CD1c-positive myeloid dendritic cell (primary cell): ENCODE results near the gene SPSB2.

Experiments used
- DNase-seq: peaks from one replicate; pipeline ENCODE4 v3.0.0-alpha.2; 2016; ENCODE audit errors: extremely low spot score

Gene SPSB2

DNA sequence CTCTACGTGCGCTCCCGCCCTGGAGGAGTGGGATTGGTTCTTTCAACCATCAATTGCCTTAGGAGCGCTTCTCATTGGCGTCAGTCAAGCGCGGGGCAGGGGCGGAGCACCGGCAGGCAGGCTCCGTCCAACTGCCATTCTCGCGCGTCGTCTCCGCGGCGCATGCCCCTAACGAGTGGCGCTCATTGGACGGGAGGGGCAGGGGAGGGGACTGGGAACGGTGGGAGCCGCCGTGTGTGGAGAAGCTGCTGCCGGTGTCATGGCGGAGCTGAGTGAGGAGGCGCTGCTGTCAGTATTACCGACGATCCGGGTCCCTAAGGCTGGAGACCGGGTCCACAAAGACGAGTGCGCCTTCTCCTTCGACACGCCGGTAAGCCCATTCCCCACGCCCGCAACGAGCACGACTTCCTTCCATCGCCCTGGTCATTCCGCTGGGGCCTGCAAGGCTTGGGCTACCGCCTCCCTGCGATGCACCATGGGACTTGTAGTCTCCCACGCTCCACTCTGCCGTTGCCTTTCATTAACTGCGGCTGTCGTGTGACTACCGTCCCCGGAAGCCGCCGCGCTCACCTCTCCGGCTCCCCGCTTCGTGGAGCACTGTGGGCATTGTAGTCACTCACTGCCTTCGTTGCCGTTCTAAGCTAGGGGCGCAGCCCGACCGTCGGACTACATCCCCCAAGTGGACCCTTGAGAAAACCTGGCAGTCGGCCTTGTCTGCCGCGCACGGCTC, 21.0 kb downstream of the SPSB2 start, which contains the start of gene USP5:
USP5 (plus strand) TSS at position 230 of the 730 bp plus-strand sequence; CDS start at position 260, 30 bp downstream.
- DNase-seq = peak; percentile 99

DNA sequence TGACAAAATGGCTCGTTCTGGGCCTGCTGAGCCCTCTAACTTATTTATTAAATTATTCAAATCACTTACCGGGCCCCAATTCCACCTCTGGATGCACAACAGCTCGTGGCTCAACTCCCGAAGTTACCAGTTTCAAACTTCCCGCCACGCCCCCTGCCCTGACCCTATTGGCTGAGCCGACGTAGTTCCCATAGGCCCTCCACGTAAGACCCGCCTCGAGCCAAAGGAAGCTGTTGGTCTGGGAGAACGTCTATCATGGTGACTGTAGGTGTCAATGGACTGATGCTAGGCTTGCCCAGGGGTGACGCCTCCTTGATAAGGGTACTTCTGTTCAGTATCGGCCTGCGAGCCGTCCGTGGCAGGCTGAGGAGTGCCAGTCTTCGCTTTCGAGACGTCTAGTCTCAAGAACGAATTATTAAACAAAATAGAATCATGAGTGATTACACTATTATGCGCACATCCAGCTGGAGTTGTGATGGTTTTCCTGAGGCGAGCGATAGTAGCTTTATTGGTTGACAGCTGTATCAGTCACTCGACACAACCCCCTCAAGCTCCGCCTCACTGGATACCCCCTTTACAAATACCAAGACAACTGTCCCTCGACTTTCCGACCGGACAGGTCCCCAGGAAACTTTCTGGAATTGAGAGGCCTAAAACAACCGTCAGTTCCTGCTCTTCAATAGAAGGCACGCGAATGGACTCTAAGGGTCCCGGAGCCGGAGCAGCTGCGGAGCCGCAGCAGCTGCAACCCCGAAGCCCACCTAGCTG, 21.8 kb downstream of the SPSB2 start, which contains the start of gene CDCA3:
CDCA3 (minus strand) TSS at position 134 of the 768 bp plus-strand sequence. CDS start 334 bp downstream, outside the sequence.
- DNase-seq = peak; percentile 97

DNA sequence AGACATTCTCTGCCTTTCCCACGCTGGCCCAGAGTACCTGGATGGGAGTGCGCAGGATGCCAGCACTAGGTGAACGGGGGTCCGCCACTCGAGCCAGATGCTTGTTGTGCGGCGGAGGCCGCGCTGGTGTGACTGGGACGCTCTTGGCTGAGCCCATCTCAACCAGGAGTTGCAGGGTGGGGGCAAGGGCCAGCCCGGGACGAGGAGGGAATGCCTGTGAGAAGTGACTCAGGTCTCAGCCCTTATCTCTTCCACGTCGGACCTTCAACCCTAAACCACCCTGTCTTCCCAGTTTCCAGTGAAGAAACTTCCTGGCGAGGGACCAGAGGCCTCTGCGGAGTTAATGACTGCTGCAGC, 22.3 kb downstream of the SPSB2 start:
- no peak for DNase-seq

DNA sequence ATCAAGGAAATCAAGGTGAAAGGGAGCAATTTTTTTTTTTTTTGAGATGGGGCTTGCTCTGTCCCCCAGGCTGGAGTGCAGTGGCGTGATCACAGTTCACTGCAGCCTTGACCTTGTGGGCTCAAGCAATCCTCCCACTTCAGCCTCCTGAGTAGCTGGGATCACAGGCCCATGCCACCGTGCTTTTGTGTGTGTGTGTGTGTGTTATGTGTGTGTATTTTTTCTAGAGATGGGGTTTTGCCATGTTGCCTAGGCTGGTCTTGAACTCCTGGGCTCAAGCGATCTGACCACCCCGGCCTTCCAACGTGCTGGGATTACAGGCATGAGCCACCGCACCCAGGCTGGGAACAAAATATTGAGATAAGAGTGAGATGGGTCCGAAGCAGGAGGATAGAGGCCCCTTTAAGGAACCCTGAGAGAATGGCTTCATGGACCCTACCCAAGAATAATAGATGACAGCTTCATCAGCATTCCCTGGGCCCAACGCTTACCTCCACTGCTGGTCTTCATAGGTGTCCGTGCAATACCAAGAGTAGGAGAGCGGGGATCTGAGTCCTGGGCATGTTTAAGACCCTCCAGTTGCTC, 23.0 kb downstream of the SPSB2 start:
- no peak for DNase-seq

DNA sequence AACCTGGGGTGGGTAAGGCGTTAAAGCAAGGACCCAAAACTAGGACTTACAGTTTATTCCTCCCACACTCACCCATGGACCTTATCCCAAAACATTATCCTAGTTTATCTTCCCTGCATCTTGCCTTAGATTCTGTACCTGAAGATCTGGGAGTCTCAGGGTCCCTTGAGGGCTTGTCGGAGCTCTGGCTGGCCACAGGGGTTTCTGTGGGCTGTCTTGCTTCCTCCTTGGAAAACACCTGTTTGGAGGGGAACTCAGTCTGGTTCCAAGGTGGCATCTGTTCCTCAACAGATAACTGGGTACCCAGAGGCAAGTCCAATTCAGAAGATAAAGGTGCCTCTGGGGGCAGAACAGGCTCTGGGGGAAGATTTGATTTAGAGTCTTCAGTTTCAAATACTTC, 23.7 kb downstream of the SPSB2 start:
- no peak for DNase-seq

DNA sequence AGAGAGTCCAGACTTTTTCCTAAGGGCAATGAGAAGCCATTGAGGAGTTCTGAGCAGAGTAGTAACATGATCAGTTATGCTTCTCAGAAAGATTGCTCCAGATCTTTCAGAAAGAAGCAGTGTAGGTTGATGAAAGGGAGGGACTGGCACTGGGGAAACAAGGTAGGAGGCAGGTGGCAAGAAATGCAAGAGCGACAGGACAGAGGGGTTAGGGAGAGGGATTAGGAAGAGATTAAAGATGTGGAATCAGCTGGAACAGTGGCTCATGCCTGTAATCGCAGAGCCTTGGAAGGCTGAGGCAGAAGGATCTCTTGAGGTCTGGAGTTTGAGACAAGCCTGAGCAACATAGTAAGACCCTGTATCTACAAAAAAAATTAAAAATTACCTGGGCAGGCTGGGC, 25.4 kb downstream of the SPSB2 start:
- DNase-seq = no peak

DNA sequence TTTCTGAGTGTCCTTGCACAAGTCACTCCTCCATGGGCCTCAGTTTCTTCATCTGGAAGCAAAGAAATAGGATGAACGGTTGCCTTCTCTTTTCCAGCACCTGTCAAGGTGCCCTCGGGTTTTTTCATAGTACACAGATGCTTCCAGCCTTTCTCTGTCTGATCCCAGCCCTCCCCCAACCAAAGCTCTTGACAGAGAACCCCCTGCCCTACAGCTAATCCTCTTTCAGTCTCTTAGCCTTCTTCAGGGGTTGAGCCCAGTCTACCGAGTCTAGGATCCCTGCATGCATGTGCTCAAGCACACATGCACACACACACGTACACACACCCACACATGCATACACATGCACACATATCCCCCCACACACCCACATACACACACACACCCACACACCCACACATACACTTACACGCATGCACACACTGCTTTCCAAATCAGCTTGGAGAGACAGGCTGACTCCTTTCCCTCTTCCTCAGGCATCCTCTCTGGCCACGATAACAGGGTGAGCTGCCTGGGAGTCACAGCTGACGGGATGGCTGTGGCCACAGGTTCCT, 26.7 kb downstream of the SPSB2 start:
- no peak for DNase-seq

DNA sequence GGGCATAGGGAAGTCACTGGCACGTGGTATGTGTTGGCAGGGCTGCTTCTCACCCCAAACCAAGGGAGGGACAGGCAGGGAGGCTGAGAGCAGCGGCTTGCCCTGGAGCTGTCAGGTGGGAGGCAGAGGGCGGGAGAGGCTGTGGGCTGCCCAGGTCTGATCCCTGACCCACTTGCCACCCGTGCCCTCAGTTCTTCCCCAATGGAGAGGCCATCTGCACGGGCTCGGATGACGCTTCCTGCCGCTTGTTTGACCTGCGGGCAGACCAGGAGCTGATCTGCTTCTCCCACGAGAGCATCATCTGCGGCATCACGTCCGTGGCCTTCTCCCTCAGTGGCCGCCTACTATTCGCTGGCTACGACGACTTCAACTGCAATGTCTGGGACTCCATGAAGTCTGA, 27.7 kb downstream of the SPSB2 start:
- DNase-seq = no peak

DNA sequence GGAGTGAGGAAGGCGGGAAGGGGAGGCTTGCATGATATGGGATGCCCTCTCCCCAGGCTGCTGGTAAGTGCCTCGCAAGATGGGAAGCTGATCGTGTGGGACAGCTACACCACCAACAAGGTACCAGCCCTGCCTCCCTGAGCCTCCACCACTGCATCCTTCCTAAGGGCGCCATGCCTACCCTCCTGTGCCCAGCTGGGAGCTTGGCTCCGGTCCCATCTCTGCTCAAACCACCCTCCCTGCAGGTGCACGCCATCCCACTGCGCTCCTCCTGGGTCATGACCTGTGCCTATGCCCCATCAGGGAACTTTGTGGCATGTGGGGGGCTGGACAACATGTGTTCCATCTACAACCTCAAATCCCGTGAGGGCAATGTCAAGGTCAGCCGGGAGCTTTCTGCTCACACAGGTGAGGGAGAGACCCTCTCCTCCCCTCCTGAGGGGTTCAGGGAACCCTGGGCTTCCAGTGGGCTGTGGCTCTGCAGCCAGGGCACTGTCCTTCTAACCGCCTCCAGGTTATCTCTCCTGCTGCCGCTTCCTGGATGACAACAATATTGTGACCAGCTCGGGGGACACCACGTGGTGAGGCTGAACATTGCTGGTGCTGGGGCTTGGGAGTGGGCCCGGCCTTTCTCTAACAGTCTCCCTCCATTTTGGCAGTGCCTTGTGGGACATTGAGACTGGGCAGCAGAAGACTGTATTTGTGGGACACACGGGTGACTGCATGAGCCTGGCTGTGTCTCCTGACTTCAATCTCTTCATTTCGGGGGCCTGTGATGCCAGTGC, 29.8 kb downstream of the SPSB2 start:
- DNase-seq = no peak

DNA sequence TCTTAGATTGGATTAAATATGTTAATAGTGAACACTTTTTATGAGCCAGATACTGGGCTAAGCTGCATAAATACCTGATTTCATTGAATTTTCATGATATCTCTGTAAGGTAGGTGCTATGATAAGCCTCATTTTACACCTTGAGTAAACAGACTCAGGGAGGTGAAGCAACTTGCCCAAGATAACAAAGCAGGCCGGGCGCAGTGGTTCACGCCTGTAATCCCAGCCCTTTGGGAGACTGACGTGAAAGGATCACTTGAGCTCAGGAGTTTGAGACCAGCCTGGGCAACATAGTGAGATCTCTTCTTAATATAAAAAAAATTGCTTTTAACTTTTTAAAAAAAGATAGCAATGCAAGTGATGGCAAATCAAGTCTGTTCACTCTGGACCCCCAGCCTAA, 31.0 kb downstream of the SPSB2 start:
- no peak for DNase-seq

DNA sequence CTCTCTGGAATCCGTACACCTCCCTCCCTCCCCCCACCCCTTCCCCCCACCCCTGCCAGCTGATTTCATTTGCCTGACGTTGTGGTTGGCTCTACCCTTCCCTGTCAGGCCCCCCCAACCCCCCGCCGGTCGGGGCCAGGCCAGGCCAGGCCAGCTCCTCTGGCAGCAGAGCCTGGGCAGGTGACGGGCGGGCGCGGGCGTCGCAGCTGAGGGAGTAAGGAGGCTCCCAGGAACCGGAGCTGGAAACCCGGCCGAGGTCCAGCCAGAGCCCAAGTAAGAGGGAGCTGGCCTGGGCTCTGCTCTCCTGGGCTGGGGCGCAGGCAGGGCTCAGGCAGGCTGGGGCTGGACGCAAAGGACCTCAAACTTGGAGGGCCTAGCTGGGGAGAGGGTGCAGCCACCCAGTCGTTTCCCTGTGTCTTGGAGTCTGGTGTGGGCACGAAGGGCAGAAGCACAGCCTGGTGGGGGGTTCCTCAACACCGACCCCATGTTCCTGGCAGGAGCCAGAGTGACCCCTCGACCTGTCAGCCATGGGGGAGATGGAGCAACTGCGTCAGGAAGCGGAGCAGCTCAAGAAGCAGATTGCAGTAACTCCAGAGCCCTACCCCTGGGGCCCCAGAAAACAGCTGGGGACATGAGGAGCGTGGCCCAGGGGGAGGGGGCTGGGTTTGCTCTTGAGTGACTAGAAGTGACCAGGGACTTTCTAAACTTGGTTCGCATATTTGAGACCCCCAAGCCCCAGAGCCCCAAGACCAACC, 32.2 kb downstream of the SPSB2 start, which contains the start of gene GNB3:
GNB3 (plus strand) TSS at position 165 of the 755 bp plus-strand sequence; CDS start at position 528, 363 bp downstream.
- DNase-seq = no peak

DNA sequence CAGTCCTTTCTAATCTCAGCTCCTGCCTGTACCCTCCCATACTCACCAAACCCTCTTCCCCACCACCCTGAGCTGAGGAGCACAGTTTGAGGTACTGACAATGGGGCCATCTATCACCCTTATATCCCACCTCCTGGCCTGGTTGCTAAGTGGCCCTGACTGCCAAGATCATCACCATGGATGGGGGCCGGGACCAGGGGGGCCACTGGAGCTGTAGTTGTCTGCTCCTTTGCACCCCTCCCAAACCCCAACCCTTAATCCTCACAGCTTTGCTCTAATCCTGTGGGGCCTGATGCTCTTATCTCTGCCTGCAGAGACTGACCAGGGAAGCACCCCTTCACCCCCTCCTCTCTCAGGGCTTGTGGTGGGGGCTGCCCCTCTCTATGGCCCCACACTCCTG, 32.8 kb downstream of the SPSB2 start:
- DNase-seq = no peak

DNA sequence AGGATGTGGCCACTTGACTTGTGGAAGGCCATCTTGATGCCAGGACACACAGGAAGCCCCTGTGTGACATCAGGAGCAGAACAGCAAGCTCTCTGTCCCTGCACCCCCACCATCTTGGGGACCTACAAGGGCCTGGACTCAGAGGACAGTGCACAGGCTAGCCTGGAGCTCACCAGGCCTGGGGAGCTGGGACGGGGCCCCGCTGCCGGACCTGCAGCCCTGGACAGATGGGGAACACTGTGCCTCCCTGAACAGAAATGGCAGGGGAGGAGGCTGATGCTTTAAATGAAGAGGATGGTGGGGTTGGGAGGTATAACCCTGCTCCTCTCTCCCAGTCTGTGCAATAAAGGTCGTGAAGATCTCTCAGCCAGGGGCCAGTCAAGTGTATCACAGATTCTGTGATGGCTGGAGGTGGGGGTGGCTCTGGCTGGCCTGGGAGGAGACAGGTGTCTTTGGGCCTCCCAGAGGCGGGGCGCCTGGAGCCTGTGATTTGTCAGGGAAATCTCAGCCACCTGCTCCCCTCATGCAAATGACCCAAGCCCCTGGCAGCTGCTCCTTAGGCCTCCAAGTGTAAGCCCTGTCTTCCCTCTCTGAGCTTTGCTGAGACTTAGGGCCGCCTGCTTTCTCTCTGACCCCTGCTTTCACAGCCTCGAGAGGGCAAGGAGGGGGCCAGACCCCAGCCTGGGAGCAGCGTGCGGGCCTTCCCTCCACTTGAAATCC, 33.5 kb downstream of the SPSB2 start:
- DNase-seq = no peak

DNA sequence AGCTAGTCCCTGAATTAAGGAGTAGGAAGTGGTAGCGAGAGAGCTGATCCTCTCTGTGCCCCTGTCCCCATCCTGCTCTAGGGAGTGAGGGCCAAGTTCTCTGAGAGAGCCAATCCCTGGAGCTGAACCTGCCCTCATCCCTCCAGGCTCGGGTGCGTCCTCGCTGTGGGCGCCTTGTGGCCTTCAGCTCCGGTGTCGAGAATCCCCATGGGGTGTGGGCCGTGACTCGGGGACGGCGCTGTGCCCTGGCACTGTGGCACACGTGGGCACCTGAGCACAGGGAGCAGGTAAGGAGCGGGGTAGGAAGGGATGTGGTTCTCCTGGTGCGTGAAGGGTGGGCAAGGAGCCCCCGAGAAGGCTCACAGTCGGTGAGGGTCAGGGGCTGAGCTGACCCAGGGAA, 34.2 kb downstream of the SPSB2 start:
- no peak for DNase-seq

DNA sequence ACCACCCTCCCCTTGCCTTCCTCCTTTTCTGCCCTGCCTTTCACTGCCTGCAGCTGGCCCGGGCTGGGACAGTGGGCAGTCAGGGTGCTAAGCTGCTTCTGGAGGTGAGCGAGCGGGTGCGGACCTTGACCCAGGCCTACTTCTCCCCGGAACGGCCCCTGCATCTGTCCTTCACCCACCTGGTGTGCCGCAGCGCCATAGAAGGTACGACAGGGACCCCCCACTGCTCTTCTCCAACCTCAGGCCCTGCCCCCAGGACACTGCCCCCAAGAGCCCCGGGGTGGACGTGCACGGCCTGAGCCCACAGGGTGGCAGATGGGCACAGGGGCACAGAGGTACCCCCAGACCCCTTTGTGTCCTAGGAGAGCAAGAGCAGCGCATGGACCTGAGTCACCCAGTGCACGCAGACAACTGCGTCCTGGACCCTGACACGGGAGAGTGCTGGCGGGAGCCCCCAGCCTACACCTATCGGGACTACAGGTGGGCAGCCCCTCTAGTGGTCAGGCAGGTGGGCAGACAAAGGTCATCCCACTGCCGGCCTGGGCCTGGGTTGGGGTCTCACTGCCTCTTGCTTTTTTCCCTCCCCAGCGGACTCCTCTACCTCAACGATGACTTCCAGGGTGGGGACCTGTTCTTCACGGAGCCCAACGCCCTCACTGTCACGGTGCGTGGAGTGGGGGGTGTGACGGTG, 35.6 kb downstream of the SPSB2 start:
- DNase-seq = no peak

DNA sequence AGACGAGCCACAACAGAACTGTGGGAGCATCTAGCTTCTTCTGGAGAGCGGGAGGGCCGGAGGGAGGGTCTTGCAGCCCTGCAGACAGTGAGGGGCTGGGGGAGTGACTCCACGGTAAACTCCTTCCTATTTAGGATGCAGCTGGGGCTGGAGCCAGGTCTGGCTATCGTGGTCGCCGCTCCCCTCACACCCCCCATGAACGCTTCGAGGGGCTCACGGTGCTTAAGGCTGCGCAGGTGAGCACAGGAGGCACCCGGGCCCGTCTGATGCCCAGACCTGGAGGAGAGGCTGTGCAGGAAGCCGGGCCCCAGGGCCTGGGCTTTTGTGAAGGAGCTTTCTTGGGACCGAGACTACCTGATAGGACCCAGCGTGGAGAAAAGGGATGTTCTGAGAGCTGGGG, 36.3 kb downstream of the SPSB2 start:
- DNase-seq = no peak

DNA sequence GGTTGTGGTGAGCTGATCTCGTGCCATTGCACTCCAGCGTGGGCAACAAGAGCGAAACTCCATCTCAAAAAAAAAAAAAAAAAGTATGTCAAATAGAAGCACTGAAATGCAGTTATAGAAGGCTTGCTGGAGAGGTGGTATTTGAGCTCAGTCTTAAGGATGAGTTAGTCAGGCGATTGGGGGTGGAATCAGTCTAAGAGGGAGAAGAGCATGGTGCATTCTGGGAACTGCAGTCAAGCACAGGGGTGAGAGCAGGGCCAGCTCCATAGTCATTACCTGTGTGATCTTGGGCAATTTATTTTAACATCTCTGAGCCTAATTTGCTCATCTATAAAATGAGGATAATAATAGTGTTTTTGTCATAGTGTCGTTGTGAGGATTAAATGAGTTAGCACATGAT, 38.2 kb downstream of the SPSB2 start:
- no peak for DNase-seq

DNA sequence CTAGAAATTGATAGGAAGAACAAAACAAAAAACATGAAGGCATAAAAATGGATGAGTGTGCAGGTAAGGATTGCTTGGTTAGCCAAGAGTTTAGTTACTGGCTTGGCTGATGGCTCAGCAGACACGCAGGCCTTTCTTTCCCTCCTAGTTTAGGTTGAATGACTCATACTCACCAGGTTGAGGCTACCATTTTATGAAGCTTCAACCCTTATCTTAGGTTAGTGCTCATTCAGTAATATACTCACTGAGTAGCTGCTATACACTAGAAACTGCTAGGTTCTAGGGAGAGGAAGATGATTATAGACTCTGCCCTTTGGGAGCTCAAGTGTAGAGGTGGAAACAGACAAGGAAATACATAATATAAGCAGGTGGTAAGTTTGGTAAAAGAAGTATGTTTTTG, 38.8 kb downstream of the SPSB2 start:
- no peak for DNase-seq

DNA sequence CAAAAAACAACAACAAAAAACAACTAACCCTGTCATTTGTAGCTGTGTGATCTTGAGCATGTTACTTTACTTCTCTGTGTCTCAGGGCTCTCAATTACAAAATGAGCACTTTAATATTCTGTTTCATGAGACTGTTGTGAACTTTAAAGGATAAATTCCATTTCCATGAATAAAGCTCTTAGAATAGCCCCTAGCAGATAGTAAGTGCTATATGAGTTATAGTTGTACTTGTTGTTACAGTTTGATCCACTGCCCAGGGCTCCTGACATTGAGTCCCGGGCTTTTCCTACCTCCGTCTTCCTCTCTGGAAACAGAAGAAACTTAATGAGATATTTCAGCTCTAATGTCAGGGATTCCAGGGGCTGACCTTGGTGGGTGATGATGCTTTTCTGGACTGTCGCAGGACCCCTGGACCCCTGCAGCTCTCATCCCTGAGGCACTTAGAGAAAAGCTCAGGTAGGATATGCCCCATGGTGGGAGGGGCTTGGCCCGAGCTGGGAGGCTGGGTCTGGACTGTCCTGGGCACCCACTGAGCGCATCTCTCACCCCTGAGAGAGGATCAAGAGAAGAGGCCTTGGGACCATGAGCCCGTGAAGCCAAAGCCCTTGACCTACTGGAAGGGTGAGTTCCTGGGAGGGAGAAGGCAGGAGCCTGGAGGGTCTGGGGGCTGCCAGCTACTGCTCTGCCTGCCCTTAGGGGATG, 39.8 kb downstream of the SPSB2 start:
- no peak for DNase-seq
